Stimulated activated CD4-positive, alpha-beta T cell treated with anti-CD3 and anti-CD28 coated beads, Interleukin-2, amount 100 ng/mL, for 48 hours (primary cell): ENCODE measurements around the gene SPACA7.

ENCODE experiments used
- DNase-seq, 2 donors: peaks; one replicate each; pipeline ENCODE4 v3.0.0-alpha.2; 2020

The SPACA7 gene

DNA sequence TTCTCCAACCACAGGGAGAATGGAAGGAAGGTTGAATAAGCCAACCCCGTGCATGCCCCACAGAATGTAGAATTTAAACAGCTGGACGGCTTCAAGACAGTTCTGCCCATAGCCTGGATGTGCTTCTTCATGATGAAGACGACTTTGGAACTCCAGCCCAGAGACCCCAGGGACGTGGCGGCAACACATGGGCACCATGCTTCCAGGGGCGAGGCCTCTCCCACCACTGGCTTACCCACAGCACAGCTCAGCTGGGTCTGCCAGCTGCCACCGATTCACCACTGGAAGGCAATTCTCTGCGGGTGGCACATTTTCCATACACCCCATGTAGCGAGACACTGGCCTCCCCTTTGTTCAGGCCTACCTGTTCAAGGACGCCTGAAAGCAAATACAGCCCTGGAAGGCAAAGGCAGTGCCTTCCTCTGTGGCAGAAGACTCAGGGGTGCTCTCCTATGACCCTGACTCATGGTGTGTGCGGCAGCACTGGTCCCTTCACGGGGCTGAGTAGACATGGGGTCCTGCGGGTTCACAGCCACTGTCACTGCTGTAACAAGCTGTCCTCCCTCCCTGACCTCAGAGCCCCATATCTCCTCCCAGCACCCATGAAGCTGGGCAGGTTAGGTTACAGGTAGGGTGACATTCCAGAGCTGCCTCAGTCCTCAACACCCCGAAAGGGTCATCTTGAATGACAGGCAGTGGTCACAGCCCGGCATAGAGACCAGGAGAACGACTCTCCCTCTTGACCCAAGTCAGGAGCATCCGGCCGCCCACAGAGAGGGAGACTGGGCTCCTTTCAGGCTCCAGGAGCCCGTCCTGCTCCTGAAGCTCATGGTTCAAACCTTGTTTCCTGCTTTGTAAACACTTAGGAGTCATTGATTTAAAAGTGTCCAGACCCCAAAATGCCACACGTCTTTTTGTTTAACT lies 72.7 kb downstream of the SPACA7 start:
- no peak for DNase-seq

- DNase-seq: no peak
These were observed 73.4 kb downstream of the SPACA7 start for GRCh38 chr13:112449545-112449930.

GRCh38 chr13:112450118-112450903 lies 74.2 kb downstream of the SPACA7 start:
- DNase-seq: no peak

GRCh38 chr13:112450904-112451240 lies 74.7 kb downstream of the SPACA7 start:
- DNase-seq: no peak

GRCh38 chr13:112451512-112452379 lies 75.6 kb downstream of the SPACA7 start:
- DNase-seq: no peak

DNA sequence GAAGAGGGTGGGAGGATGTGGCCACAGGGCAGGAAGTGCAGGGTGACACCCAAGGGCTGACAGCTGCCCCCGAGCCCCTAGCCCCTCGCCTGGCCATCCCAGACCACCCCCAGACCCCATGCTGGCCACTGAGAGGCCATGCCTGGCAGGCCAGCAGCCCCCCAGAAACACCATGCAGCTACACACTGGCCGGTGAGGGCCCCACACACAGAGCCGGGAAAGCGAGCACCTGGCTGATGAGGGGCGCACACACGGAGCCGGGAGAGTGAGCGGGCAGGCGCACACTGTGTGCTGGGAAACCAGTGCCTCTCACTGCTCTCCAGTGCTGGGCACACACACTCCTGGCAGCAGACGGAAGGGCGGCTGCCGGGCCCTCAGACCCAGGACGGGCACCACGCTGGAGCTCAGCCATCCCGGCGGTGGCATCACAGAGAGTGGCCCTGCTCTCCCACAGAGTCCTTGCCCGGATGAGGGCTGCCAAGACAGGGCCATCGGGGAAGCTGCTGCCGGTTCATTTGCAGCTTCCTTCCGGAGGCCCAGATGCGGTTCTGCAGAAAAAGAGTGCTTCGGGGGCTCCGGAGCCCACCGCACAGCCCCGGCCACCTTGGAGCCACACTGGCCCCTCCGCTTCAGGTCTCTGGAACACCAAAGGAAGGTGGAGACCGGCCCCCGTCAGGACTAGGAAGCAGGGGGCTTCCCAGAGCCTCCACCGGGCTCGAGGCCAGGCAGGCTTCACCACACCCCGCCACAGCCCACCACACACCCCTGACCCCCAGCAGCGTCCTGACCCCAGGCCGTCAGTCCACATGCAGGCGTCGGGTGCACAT lies 76.4 kb downstream of the SPACA7 start:
- no peak for DNase-seq

- DNase-seq: no peak
These were observed 77.2 kb downstream of the SPACA7 start for GRCh38 chr13:112453207-112453829.

- no peak for DNase-seq
These were observed 77.9 kb downstream of the SPACA7 start for GRCh38 chr13:112453874-112454647.

DNA sequence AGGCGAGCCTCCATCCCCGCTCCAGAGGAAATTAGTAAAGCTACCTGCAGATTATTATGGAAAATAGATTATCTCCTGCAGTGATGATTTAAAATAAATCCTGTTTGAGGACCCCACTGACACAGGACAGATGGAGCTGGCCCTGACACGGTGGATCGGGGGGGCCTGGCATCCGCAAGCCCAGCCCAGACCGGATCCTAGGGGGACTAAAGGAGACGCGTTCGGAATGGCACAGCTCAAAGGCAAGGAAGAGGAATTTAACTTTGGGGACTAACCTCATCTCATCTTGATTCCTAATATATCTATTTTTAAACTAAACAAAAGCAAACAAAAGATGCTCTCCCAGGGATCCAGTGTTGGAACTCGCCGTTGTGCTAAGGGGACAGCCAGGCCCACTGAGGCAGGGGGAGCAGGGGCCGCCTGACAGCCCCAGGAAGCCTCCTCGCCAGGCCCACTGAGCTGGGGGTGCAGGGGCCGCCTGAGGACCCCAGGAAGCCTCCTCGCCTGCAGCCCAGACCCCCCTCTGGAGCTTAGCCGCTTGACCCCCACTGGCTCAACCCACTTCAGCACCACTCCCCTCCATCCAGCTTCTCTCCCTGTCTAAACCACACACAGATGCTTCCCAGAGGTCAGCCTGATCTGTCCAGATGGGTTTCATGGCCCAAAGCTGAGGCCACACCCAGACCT lies 78.6 kb downstream of the SPACA7 start:
- DNase-seq: no peak

DNA sequence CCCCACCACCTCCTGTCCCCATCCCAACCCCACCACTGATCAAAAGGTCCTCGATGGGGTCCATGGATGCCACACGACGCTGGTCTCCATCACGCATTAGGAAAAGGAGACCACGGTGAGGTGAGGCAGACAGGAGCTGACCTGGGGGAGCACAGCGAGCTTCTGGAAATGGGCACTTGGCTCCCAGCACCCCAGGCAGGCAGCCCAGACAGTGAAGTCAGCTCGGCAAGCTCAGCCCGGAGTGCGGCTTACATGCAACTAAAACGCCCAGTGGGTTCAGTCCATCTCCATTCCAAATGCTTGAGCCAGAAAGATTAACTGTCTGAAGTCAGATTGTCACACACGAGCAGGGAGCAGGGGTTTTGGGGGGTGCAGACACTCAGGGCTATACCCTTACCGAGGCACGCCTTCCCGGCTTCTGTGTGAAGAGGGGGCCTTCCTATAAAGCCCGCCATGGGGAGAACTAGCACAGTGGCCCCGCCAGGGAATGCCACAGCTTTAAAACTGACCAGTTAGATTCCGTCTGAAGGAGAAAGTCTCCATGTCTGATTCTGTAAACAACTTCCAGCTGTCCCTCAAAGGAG lies 79.4 kb downstream of the SPACA7 start:
- no peak for DNase-seq

- no peak for DNase-seq
These were observed 80.2 kb downstream of the SPACA7 start for GRCh38 chr13:112456138-112457056.

DNA sequence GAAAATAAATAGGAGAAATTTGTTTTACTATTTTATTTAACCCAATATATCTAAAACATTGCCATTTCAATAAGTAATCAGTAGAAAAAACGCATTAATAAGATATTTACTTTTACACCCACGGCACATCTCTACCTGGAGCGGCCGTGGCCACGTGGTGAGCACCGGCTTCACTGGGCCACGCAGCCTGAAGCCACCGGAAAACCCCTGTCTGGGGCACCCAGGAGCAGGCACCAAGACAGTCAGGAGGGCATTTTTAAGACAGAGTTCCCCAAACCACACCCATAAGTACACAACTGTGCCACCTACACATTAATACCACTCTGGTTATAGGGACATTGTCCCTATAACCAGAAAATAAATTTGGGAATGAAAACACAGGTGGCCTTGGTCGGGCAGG lies 80.9 kb downstream of the SPACA7 start:
- no peak for DNase-seq

DNA sequence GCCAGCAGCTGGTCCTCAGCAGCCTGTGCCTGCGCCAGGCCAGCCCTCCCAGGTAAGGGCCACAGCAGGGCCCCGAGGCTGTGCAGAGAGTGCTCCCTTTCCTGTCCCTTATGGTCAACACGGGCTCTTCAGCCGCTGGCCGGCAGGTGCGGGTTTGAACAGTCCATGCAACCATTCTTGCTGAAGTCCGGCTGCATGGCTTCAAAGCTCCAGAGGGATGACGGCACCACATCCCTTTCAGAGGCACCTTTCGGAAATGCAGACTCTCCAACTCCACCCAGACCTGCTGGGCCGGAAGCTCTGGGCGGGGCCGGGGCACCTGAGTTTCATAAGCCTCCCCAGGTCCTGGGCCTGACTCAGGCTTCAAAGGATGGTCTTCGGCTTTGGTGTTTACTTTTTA lies 81.3 kb downstream of the SPACA7 start:
- DNase-seq: no peak

- DNase-seq: no peak
These were observed 86.3 kb downstream of the SPACA7 start for GRCh38 chr13:112462408-112462807.

GRCh38 chr13:112464720-112465119 lies 88.6 kb downstream of the SPACA7 start:
- no peak for DNase-seq

DNA sequence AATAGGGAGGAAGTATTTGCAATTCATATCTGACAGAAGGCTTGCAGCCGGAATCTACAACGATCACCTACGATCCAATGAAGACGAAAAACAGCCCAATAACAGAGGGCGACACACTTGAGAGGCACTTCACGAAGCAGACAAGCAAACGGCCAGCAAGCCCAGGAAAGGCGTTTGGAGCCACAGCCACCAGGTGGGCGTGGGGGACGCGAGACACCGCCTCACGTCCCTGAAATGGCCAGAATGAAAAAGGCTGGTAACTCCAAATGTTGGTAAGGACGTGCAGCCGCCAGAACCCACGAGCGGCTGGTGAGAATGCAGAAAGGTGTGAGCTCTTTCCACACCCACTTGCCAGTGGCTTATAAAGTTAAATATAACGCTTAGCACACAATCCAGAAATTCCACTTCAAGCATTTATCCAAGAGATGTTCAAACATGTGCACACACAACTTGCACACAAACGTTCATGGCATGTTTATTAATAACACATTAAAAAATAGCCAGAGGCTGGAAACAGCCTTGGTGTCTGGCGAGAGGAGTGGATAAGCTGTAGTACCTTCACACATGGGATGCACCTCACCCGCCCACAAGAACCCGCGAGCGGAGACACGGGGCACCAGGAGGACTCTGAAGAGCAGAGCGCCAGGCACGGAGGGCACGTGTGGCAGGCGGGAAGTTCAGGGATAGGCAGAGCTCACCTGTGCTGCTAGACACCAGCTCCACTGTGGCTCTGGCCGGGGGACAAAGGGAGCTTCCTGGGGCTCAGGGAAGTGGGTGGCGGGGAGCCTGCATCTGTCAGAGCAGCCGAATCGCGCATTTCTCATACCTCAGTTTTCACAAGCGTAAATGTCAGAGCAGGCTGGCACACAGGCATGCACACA lies 89.3 kb downstream of the SPACA7 start:
- DNase-seq: no peak
